SK-N-SH (cell line): ENCODE measurements around the gene USP31. TPM values are rescaled to one million over a fixed set of nuclear protein-coding genes. Genes with fewer than 3 reads are reported as not detected.

ENCODE experiments used
- CTCF ChIA-PET: fragments of 300-600, 350-600 bp; formaldehyde crosslinking; extraction: SDS; loops from one replicate; lab custom pipeline; 2021; lab: Yijun Ruan, JAX
- POLR2A ChIA-PET: fragments of 350-600 bp; sonication (Branson Sonifier 250); formaldehyde crosslinking; extraction: SDS; loops from one replicate; lab custom pipeline; 2020; ENCODE audit warnings: antibody characterized with exemption, inconsistent platforms; lab: Yijun Ruan, JAX
- DNase-seq: peaks from one replicate; pipeline ENCODE4 v3.0.0; 2012
- H2AFZ ChIP-seq: fragments of 200-600 bp; sonication (generic); 2 replicates; pipeline ENCODE4 v1.8.1; 2016; ENCODE audit warnings: antibody characterized with exemption, mild to moderate bottlenecking, low read depth
- H3F3A ChIP-seq: fragments of 200-600 bp; sonication (generic); replicated peaks from 2 replicates; pipeline ENCODE3; 2016; ENCODE audit warnings: antibody characterized with exemption, mild to moderate bottlenecking; ENCODE audit not compliant: insufficient read depth
- H3K27ac ChIP-seq, 2 experiments: fragments of 200-500 bp in 1 of 2; fragments of 200-600 bp in 1 of 2; sonication (Bioruptor generic) in 1 of 2; sonication (generic), shearing (Covaris generic) in 1 of 2; 2 replicates each; pipeline versions ENCODE4 v1.5.1 to v1.6.1; 2014 to 2016; ENCODE audit warnings: low read depth in 2 of 2, inconsistent platforms in 1 of 2, low read length in 1 of 2, mild to moderate bottlenecking in 1 of 2, mixed read lengths in 1 of 2
- H3K27me3 ChIP-seq: fragments of 200-600 bp; sonication (generic), shearing (Covaris generic); 2 replicates; pipeline ENCODE4 v1.6.1; 2016; ENCODE audit warnings: mixed run types; ENCODE audit not compliant: insufficient read depth
- H3K36me3 ChIP-seq, 2 experiments: fragments of 200-500 bp in 1 of 2; fragments of 200-600 bp in 1 of 2; sonication (Bioruptor generic) in 1 of 2; sonication (generic) in 1 of 2; replicated peaks in 1 of 2; 2 replicates each; pipeline versions ENCODE3 to v1.5.1; 2014 to 2016; ENCODE audit warnings: low read length in 1 of 2, mild to moderate bottlenecking in 1 of 2; ENCODE audit not compliant: insufficient read depth in 2 of 2, control insufficient read depth in 1 of 2
- H3K4me1 ChIP-seq, 2 experiments: fragments of 200-500 bp in 1 of 2; fragments of 200-600 bp in 1 of 2; sonication (Bioruptor generic) in 1 of 2; sonication (generic), shearing (Covaris generic) in 1 of 2; 2 replicates each; pipeline versions ENCODE4 v1.5.1 to v1.6.1; 2014 to 2016; ENCODE audit warnings: low read depth in 1 of 2, low read length in 1 of 2, mixed run types in 1 of 2; ENCODE audit not compliant: insufficient read depth in 2 of 2, control insufficient read depth in 1 of 2
- H3K4me2 ChIP-seq: fragments of 200-600 bp; sonication (generic), shearing (Covaris generic); 2 replicates; pipeline ENCODE4 v1.6.1; 2017; ENCODE audit warnings: mixed run types
- H3K4me3 ChIP-seq, 2 experiments: fragments of 200-500 bp in 1 of 2; fragments of 200-600 bp in 1 of 2; sonication (Bioruptor generic) in 1 of 2; sonication (generic), shearing (Covaris generic) in 1 of 2; 2 replicates each; pipeline versions ENCODE4 v1.5.1 to v1.8.1; 2014 to 2016; ENCODE audit warnings: low read depth in 2 of 2, inconsistent platforms in 1 of 2, low read length in 1 of 2, mild to moderate bottlenecking in 1 of 2, mixed read lengths in 1 of 2, moderate library complexity in 1 of 2
- H3K79me2 ChIP-seq: fragments of 200-600 bp; sonication (generic); 2 replicates; pipeline ENCODE4 v1.8.1; 2017; ENCODE audit warnings: mild to moderate bottlenecking; ENCODE audit not compliant: insufficient read depth
- H3K9ac ChIP-seq: fragments of 200-600 bp; sonication (generic); 2 replicates; pipeline ENCODE4 v1.6.1; 2017; ENCODE audit warnings: mixed run types
- H3K9me2 ChIP-seq: fragments of 200-600 bp; sonication (generic); 2 replicates; pipeline ENCODE4 v1.6.1; 2017; ENCODE audit warnings: mixed run types
- H3K9me3 ChIP-seq: fragments of 200-600 bp; sonication (generic); 2 replicates; pipeline ENCODE4 v1.6.1; 2017; ENCODE audit warnings: mixed run types, mild to moderate bottlenecking, moderate library complexity
- H4K20me1 ChIP-seq: fragments of 200-600 bp; sonication (generic); 2 replicates; pipeline ENCODE4 v1.6.1; 2017; ENCODE audit warnings: mild to moderate bottlenecking, mixed run types; ENCODE audit not compliant: insufficient read depth
- CHD2 ChIP-seq: fragments of 150-350 bp; IDR thresholded peaks from 2 replicates; pipeline ENCODE4 v1.6.1; 2018; ENCODE audit warnings: low read length; ENCODE audit not compliant: partially characterized antibody
- CTCF ChIP-seq: fragments of 200-600 bp; sonication (generic); IDR thresholded peaks from 2 replicates; pipeline ENCODE4 v1.6.1; 2017; ENCODE audit warnings: antibody characterized with exemption, mild to moderate bottlenecking, moderate library complexity
- ELF1 ChIP-seq: IDR thresholded peaks from 2 replicates; pipeline ENCODE4 v1.4.0; 2012
- EP300 ChIP-seq, 2 experiments: IDR thresholded peaks; 2 replicates each; pipeline versions ENCODE4 v1.4.0 to v1.6.1; 2012; ENCODE audit warnings: borderline replicate concordance in 1 of 2, low read depth in 1 of 2, low read length in 1 of 2
- EZH2phosphoT487 ChIP-seq: fragments of 200-600 bp; sonication (generic); IDR thresholded peaks from 2 replicates; pipeline ENCODE4 v1.6.1; 2017; ENCODE audit warnings: low read depth, mixed run types, mild to moderate bottlenecking, antibody characterized with exemption, moderate library complexity, borderline replicate concordance
- FOSL2 ChIP-seq: IDR thresholded peaks from 2 replicates; pipeline ENCODE4 v1.4.0; 2012; ENCODE audit warnings: low read depth, mild to moderate bottlenecking, moderate library complexity, borderline replicate concordance
- GABPA ChIP-seq: IDR thresholded peaks from 2 replicates; pipeline ENCODE4 v1.4.0; 2012; ENCODE audit warnings: low read depth, mild to moderate bottlenecking
- JUND ChIP-seq: IDR thresholded peaks from 2 replicates; pipeline ENCODE4 v1.4.0; 2012
- MAX ChIP-seq: IDR thresholded peaks from 2 replicates; pipeline ENCODE4 v1.4.0; 2012; ENCODE audit warnings: low read depth
- MXI1 ChIP-seq: IDR thresholded peaks from 2 replicates; pipeline ENCODE4 v1.6.1; 2012; ENCODE audit warnings: mild to moderate bottlenecking, low read depth, low read length, improper control_type of control experiment
- PBX3 ChIP-seq: IDR thresholded peaks from 2 replicates; pipeline ENCODE4; 2012
- REST ChIP-seq: IDR thresholded peaks from 2 replicates; pipeline ENCODE4 v1.6.1; 2012; ENCODE audit warnings: mild to moderate bottlenecking, low read depth, low read length, moderate library complexity
- RXRA ChIP-seq: IDR thresholded peaks from 2 replicates; pipeline ENCODE4 v1.4.0; 2012; ENCODE audit warnings: low read depth, mild to moderate bottlenecking, borderline replicate concordance
- SIN3A ChIP-seq: IDR thresholded peaks from 2 replicates; pipeline ENCODE4 v1.6.1; 2012; ENCODE audit warnings: low read depth, mild to moderate bottlenecking, low read length, moderate library complexity, borderline replicate concordance
- TAF1 ChIP-seq: IDR thresholded peaks from 2 replicates; pipeline ENCODE4 v1.6.1; 2012; ENCODE audit warnings: low read depth, mild to moderate bottlenecking, low read length, moderate library complexity, borderline replicate concordance
- USF1 ChIP-seq: IDR thresholded peaks from 2 replicates; pipeline ENCODE4 v1.4.0; 2012; ENCODE audit warnings: low read depth, borderline replicate concordance
- USF2 ChIP-seq: fragments of 150-350 bp; IDR thresholded peaks from 2 replicates; pipeline ENCODE4 v1.6.1; 2017; ENCODE audit warnings: antibody characterized with exemption, low read length, low read depth, borderline replicate concordance
- YY1 ChIP-seq: IDR thresholded peaks from 2 replicates; pipeline ENCODE4 v1.4.0; 2012; ENCODE audit warnings: low read depth, mild to moderate bottlenecking
- ZBTB33 ChIP-seq: IDR thresholded peaks from 2 replicates; pipeline ENCODE4 v1.4.0; 2012; ENCODE audit warnings: low read depth, borderline replicate concordance
- WGBS: methylation state at CpG from one replicate; pipeline ENCODE4 v1.1.6; 2017; ENCODE audit warnings: low lambda C conversion rate; 5-methylcytosine and 5-hydroxymethylcytosine counted together
- polyA plus RNA-seq, 3 experiments: library from polyadenylated mRNA; depleted of rRNA; stranded (reverse); fragments of >200 nt; gene quantifications; 2 replicates each; pipeline ENCODE4 v1.2.3, GENCODE V29; 2012

USP31 gene
- 2.8 and 3.2 TPM in 2 replicates for polyA plus RNA-seq (2012; rRNA removed)
- 2.1 and 2.5 TPM in 2 replicates for polyA plus RNA-seq (2012; cell fraction: cytosol; rRNA removed)
- 8.2 and 11.0 TPM in 2 replicates for polyA plus RNA-seq (2012; cell fraction: nucleus; rRNA removed)

- ChIA-PET POLR2A (interaction anchor here (0.6 to 1.7 kb wide), 4 partner anchors 63 to 304 kb away, joined by 3 to 6 read pairs (median 3); partner anchors contain the start of gene COG7), CTCF (interaction anchor here (0.7 to 1.3 kb wide), 5 partner anchors 14 to 286 kb away, joined by 3 to 4 read pairs (median 3); no protein-coding TSS in a partner anchor)
- peak within 1 kb of the TSS; percentile 86 for H3K4me2 ChIP-seq
- no peaks in the 10 kb centered on the region for H3K9me3 ChIP-seq
- H3K36me3 ChIP-seq, result no peaks in the 10 kb centered on the region
- peaks cover 41% of the 10 kb centered on the region for H3K79me2 ChIP-seq
- H3K27ac ChIP-seq, result peak within 1 kb of the TSS; percentile 29 to 66; a peak in 2 of 4 replicates
- peaks cover 10 to 15% of the 10 kb centered on the region in 2 experiments; a peak in 3 of 4 replicates for H3K4me1 ChIP-seq
- no peaks in the 10 kb centered on the region for H3K27me3 ChIP-seq
- H2AFZ ChIP-seq, result peak within 1 kb of the TSS; percentile 77
- peak; percentile 73 for TF ChIP-seq USF2
- TF ChIP-seq CTCF, result no peak
- no peak for TF ChIP-seq ELF1
- TF ChIP-seq EZH2phosphoT487, result no peak
- TF ChIP-seq REST, result no peak
- TF ChIP-seq YY1, result peak; percentile 99
- TF ChIP-seq TAF1, result peak; percentile 42
- peak; percentile 93 for TF ChIP-seq MXI1
- peak; percentile 6 for TF ChIP-seq PBX3
- no peak for TF ChIP-seq JUND
- no peak for TF ChIP-seq FOSL2
- no peak; the same call in 1 of the 2 replicates for TF ChIP-seq MAX
- no peak for TF ChIP-seq EP300 (IDR thresholded peaks at IDR 0.05; ENCODE audit: borderline replicate concordance in 1 of 2, low read depth in 1 of 2, low read length in 1 of 2)
- 0 out of 2 replicates have a peak, but pooled peaks have one; percentile 56 for TF ChIP-seq SIN3A
- TF ChIP-seq RXRA, result no peak
- TF ChIP-seq GABPA, result no peak
- TF ChIP-seq CHD2, result peak; percentile 54
- peak; percentile 95 for TF ChIP-seq USF1
- no peak for TF ChIP-seq ZBTB33
- under 1% methylated on average over 17 of the region's 75 CpGs for WGBS
- peak within 1 kb of the TSS; percentile 62; the same call in 1 of the 2 replicates for H3K9ac ChIP-seq
- peak; percentile 92 for DNase-seq
- no peaks in the 10 kb centered on the region for H3K9me2 ChIP-seq
- H3F3A ChIP-seq, result peaks cover 4% of the 10 kb centered on the region
- H3K4me3 ChIP-seq, result peak within 1 kb of the TSS; percentile 67 to 78
- H4K20me1 ChIP-seq, result peaks cover 26% of the 10 kb centered on the region
Measured at GRCh38 chr16:23149267-23149992, at the start of gene USP31. Gene USP31 (minus strand): TSS chr16:23149452. CDS start chr16:23149270, 182 bp downstream.
